SU-DHL-6 (cell line): ENCODE measurements around the gene L2HGDH.

Experiments
- H2AFZ ChIP-seq: fragments of 200-600 bp; sonication (generic); 2 replicates; pipeline ENCODE4 v1.6.1; 2014; ENCODE audit warnings: low read depth, mild to moderate bottlenecking, moderate library complexity, mixed read lengths, antibody characterized with exemption, low read length; ENCODE audit not compliant: severe bottlenecking
- H3F3A ChIP-seq: fragments of 200-600 bp; shearing (Covaris generic); 2 replicates; pipeline ENCODE4 v1.6.0; 2016; ENCODE audit warnings: antibody characterized with exemption, mild to moderate bottlenecking; ENCODE audit not compliant: insufficient read depth
- H3K27ac ChIP-seq: fragments of 200-600 bp; sonication (generic); 2 replicates; pipeline ENCODE4 v1.5.1; 2016; ENCODE audit warnings: low read depth, mild to moderate bottlenecking, low read length, moderate library complexity, mixed read lengths
- H3K27me3 ChIP-seq: fragments of 200-600 bp; sonication (generic), shearing (Covaris generic); 2 replicates; pipeline ENCODE4 v1.6.0; 2014; ENCODE audit warnings: mild to moderate bottlenecking, low read length
- H3K36me3 ChIP-seq: fragments of 200-600 bp; sonication (generic); 2 replicates; pipeline ENCODE4 v1.6.1; 2014; ENCODE audit warnings: mild to moderate bottlenecking, low read length, mixed read lengths
- H3K4me2 ChIP-seq: fragments of 300-600, 200-600 bp; shearing (Covaris generic), sonication (generic); 2 replicates; pipeline ENCODE4 v1.6.0; 2014; ENCODE audit warnings: low read length, low read depth, mild to moderate bottlenecking; ENCODE audit not compliant: poor library complexity, severe bottlenecking
- H3K4me3 ChIP-seq: fragments of 200-600 bp; sonication (generic); 2 replicates; pipeline ENCODE4 v1.5.1; 2014; ENCODE audit warnings: antibody characterized with exemption, low read length, mild to moderate bottlenecking, mixed read lengths; ENCODE audit not compliant: insufficient read depth, poor library complexity, severe bottlenecking
- H3K79me2 ChIP-seq: fragments of 200-600 bp; sonication (generic); 2 replicates; pipeline ENCODE4 v1.6.1; 2014; ENCODE audit warnings: mild to moderate bottlenecking, low read length, moderate library complexity; ENCODE audit not compliant: insufficient read depth
- H3K9ac ChIP-seq: fragments of 200-600 bp; sonication (generic); 2 replicates; pipeline ENCODE4 v1.7.0; 2014; ENCODE audit warnings: mild to moderate bottlenecking, low read length
- H3K9me2 ChIP-seq: fragments of 200-600 bp; sonication (generic); replicated peaks from 2 replicates; pipeline ENCODE4 v1.6.1; 2014; ENCODE audit warnings: low read length; ENCODE audit not compliant: insufficient read depth
- H3K9me3 ChIP-seq: fragments of 200-600 bp; sonication (generic); 2 replicates; pipeline ENCODE4 v1.6.1; 2014; ENCODE audit warnings: low read length, mixed read lengths; ENCODE audit not compliant: insufficient read depth
- H4K20me1 ChIP-seq: fragments of 200-600 bp; sonication (generic); 2 replicates; pipeline ENCODE4 v1.6.1; 2014; ENCODE audit warnings: low read depth, mild to moderate bottlenecking, antibody characterized with exemption, low read length, moderate library complexity, mixed read lengths
- EZH2phosphoT487 ChIP-seq: fragments of 200-600 bp; sonication (generic), shearing (Covaris generic); conservative IDR thresholded peaks from 2 replicates; pipeline ENCODE4 v1.6.1; 2018; ENCODE audit warnings: mild to moderate bottlenecking, antibody characterized with exemption, low read length, moderate library complexity, mixed read lengths
- TF ChIP-seq, protein P1 (sequence below): fragments of 200-600 bp; sonication (generic); IDR thresholded peaks from one replicate; pipeline ENCODE4 v1.5.1; 2017; ENCODE audit warnings: antibody characterized with exemption, mild to moderate bottlenecking, low read length, moderate library complexity; ENCODE audit not compliant: insufficient read depth, poor library complexity, severe bottlenecking

Gene L2HGDH

GRCh38 chr14:50335989-50336824, 24.2 kb upstream of the L2HGDH start:
- Histone ChIP-seq H3K4me2 (no peak overlapping the region), H3K79me2 (no peaks in the 10 kb centered on the region), H3K27me3 (no peaks in the 10 kb centered on the region), H4K20me1 (no peaks in the 10 kb centered on the region), H3K4me3 (no peak overlapping the region), H3K9me3 (no peaks in the 10 kb centered on the region), H3K9ac (no peak overlapping the region), H3K27ac (no peak overlapping the region), H3K36me3 (no peaks in the 10 kb centered on the region), H2AFZ (no peak overlapping the region), H3K9me2 (no peaks in the 10 kb centered on the region), H3F3A (no peaks in the 10 kb centered on the region)
- TF ChIP-seq, protein P1, sequence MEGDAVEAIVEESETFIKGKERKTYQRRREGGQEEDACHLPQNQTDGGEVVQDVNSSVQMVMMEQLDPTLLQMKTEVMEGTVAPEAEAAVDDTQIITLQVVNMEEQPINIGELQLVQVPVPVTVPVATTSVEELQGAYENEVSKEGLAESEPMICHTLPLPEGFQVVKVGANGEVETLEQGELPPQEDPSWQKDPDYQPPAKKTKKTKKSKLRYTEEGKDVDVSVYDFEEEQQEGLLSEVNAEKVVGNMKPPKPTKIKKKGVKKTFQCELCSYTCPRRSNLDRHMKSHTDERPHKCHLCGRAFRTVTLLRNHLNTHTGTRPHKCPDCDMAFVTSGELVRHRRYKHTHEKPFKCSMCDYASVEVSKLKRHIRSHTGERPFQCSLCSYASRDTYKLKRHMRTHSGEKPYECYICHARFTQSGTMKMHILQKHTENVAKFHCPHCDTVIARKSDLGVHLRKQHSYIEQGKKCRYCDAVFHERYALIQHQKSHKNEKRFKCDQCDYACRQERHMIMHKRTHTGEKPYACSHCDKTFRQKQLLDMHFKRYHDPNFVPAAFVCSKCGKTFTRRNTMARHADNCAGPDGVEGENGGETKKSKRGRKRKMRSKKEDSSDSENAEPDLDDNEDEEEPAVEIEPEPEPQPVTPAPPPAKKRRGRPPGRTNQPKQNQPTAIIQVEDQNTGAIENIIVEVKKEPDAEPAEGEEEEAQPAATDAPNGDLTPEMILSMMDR = no peak
- no peak for TF ChIP-seq EZH2phosphoT487

DNA sequence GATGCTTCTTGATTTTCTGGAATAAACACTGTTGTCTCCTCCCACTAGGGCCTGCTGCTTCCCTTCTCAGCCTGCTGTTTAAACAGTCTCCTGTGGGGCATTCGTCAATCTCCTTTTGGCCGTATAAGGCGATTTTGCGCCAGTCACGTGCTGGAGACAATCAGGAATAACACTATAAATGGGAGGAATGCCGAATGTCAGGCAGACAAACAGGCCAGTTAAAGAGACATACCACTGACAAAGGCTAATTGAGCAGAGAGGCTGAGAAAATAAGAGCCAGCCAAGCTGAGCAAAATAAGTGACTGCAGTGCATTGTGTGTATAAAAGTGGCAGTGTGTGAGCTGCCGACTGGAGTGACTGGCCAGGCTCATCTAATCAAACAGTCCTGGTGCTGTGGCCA, 23.4 kb upstream of the L2HGDH start:
- Histone ChIP-seq H3K9me3 (no peaks in the 10 kb centered on the region), H2AFZ (no peak overlapping the region), H3F3A (no peaks in the 10 kb centered on the region), H3K9ac (no peak overlapping the region), H4K20me1 (no peaks in the 10 kb centered on the region), H3K27me3 (no peaks in the 10 kb centered on the region), H3K4me3 (no peak overlapping the region), H3K9me2 (no peaks in the 10 kb centered on the region), H3K4me2 (no peak overlapping the region), H3K36me3 (no peaks in the 10 kb centered on the region), H3K27ac (no peak overlapping the region), H3K79me2 (no peaks in the 10 kb centered on the region)
- TF ChIP-seq, protein P1 = no peak
- TF ChIP-seq EZH2phosphoT487 = no peak

- Histone ChIP-seq H3K27me3 (no peaks in the 10 kb centered on the region), H3F3A (no peaks in the 10 kb centered on the region), H3K27ac (no peak overlapping the region), H3K79me2 (no peaks in the 10 kb centered on the region), H3K4me3 (no peak overlapping the region), H3K9me2 (no peaks in the 10 kb centered on the region), H3K36me3 (no peaks in the 10 kb centered on the region), H2AFZ (no peak overlapping the region), H3K9ac (no peak overlapping the region), H4K20me1 (no peaks in the 10 kb centered on the region), H3K4me2 (no peak overlapping the region), H3K9me3 (no peaks in the 10 kb centered on the region)
- TF ChIP-seq, protein P1 = no peak
- TF ChIP-seq EZH2phosphoT487 = no peak
Measured at GRCh38 chr14:50334211-50334610, 22.2 kb upstream of the L2HGDH start.
